Calu3 (cell line): ENCODE data around the gene PSTPIP1. TPM values are rescaled to one million over a fixed set of nuclear protein-coding genes. Genes with fewer than 3 reads are reported as not detected.

Source experiments
- BruUV-seq: library from RNA; stranded (reverse); fragments of 400-500 nt; replicated peaks from 2 replicates; lab custom pipeline; 2021; lab: Mats Ljungman, UMichigan
- CTCF ChIA-PET: fragments of 300-600 bp; sonication (Branson Sonifier 250); formaldehyde crosslinking; loops from one replicate; lab custom pipeline; 2022; ENCODE audit warnings: antibody characterized with exemption; lab: Charles Lee
- DNase-seq: peaks from one replicate; pipeline ENCODE4 v3.0.0; 2022
- H3K27ac Mint-ChIP-seq: one replicate; pipeline ENCODE4 v1.8.0; 2022; ENCODE audit warnings: mixed read lengths; ENCODE audit not compliant: unreplicated experiment
- H3K27me3 Mint-ChIP-seq: one replicate; pipeline ENCODE4 v1.8.0; 2022; ENCODE audit warnings: mixed read lengths; ENCODE audit not compliant: unreplicated experiment
- H3K36me3 Mint-ChIP-seq: one replicate; pipeline ENCODE4 v1.8.0; 2022; ENCODE audit warnings: mild to moderate bottlenecking, moderate library complexity, mixed read lengths; ENCODE audit not compliant: insufficient read depth, unreplicated experiment
- H3K4me1 Mint-ChIP-seq: one replicate; pipeline ENCODE4 v1.8.0; 2022; ENCODE audit warnings: mild to moderate bottlenecking, low read depth, mixed read lengths; ENCODE audit not compliant: unreplicated experiment
- H3K4me3 Mint-ChIP-seq: one replicate; pipeline ENCODE4 v1.8.0; 2022; ENCODE audit warnings: mild to moderate bottlenecking, low read depth, moderate library complexity, mixed read lengths; ENCODE audit not compliant: unreplicated experiment
- H3K9me3 Mint-ChIP-seq: one replicate; pipeline ENCODE4 v1.8.0; 2022; ENCODE audit warnings: low read depth, mixed read lengths; ENCODE audit not compliant: unreplicated experiment
- intact Hi-C: fragments of 100-400 bp; cut with micrococcal nuclease; formaldehyde crosslinking; loops from one replicate; pipeline ENCODE4 v1.10.0; 2022; ENCODE audit not compliant: unreplicated experiment
- total RNA-seq: library from RNA; stranded (reverse); gene quantifications from 2 replicates; pipeline ENCODE4 v1.2.3, GENCODE V29; 2022
- TF ChIP-seq, protein P1 (sequence below): fragments of 200-600 bp; IDR thresholded peaks from one replicate; pipeline ENCODE4 v1.8.0; 2022; ENCODE audit warnings: antibody characterized with exemption; ENCODE audit not compliant: unreplicated experiment

PSTPIP1 gene
- total RNA-seq, 1 experiment from 2014 or later, result not detected

DNA sequence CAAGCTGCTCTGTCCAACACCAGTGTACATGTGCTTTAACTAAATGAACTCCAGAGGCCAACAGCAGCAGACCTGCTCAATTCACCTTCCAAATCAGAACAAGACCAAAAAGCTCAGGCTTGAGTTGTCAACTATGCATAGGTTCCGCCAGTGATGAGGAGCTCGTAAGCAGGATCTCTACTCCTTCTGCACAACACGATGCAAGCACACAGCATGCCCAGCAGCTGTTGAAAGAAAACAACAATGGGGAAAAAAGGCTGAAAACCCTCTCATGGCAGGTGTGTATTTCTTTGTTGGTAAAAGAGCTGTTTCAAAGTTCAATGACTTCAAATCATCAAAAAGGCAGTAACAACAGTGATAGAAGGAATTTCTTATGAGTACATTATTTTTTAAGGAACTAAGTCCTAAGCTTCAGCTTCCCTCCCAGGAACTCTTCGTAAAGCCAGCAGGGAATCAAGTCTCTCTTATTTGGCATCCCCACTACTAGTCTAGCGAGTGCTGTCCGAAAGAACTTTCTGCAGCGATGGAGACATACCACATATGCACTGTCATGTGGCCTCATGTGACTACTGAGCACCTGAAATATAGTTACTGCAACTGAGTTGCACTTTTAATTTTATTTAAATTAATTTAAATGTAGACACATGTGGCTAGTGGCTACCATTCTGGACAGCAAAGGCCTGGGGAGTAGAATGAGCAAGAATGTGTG lies 51.9 kb downstream of the PSTPIP1 start:
- peaks cover 6% of the 10 kb centered on the region for H3K4me1 Mint-ChIP-seq
- BruUV-seq, result no TSS peak
- no peaks in the 10 kb centered on the region for H3K27me3 Mint-ChIP-seq
- intact Hi-C loops, result no loop called here
- no peak for DNase-seq
- H3K4me3 Mint-ChIP-seq, result no peak overlapping the region
- H3K27ac Mint-ChIP-seq, result no peak overlapping the region
- no peaks in the 10 kb centered on the region for H3K9me3 Mint-ChIP-seq
- TF ChIP-seq, protein P1, sequence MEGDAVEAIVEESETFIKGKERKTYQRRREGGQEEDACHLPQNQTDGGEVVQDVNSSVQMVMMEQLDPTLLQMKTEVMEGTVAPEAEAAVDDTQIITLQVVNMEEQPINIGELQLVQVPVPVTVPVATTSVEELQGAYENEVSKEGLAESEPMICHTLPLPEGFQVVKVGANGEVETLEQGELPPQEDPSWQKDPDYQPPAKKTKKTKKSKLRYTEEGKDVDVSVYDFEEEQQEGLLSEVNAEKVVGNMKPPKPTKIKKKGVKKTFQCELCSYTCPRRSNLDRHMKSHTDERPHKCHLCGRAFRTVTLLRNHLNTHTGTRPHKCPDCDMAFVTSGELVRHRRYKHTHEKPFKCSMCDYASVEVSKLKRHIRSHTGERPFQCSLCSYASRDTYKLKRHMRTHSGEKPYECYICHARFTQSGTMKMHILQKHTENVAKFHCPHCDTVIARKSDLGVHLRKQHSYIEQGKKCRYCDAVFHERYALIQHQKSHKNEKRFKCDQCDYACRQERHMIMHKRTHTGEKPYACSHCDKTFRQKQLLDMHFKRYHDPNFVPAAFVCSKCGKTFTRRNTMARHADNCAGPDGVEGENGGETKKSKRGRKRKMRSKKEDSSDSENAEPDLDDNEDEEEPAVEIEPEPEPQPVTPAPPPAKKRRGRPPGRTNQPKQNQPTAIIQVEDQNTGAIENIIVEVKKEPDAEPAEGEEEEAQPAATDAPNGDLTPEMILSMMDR, result no peak
- H3K36me3 Mint-ChIP-seq, result peaks cover 40% of the 10 kb centered on the region
- CTCF ChIA-PET, result no interaction called here

GRCh38 chr15:77048135-77048876 lies 53.4 kb downstream of the PSTPIP1 start:
- H3K36me3 Mint-ChIP-seq, result peaks cover 44% of the 10 kb centered on the region
- CTCF ChIA-PET, result no interaction called here
- peaks cover 15% of the 10 kb centered on the region for H3K4me1 Mint-ChIP-seq
- no peak overlapping the region for H3K4me3 Mint-ChIP-seq
- TF ChIP-seq, protein P1, result no peak
- intact Hi-C loops, result no loop called here
- H3K9me3 Mint-ChIP-seq, result no peaks in the 10 kb centered on the region
- BruUV-seq, result no TSS peak
- H3K27ac Mint-ChIP-seq, result no peak overlapping the region
- H3K27me3 Mint-ChIP-seq, result no peaks in the 10 kb centered on the region
- DNase-seq, result no peak

GRCh38 chr15:77052556-77052955 lies 57.6 kb downstream of the PSTPIP1 start:
- H3K9me3 Mint-ChIP-seq, result no peaks in the 10 kb centered on the region
- intact Hi-C loops, result no loop called here
- H3K4me1 Mint-ChIP-seq, result peaks cover 28% of the 10 kb centered on the region
- DNase-seq, result no peak
- H3K27ac Mint-ChIP-seq, result peak overlapping the region; percentile 33
- BruUV-seq, result no TSS peak
- TF ChIP-seq, protein P1, result no peak
- H3K4me3 Mint-ChIP-seq, result peak overlapping the region; percentile 21
- H3K36me3 Mint-ChIP-seq, result peaks cover 41% of the 10 kb centered on the region
- CTCF ChIA-PET, result interaction anchor here (1.3 kb wide), 1 partner anchor 98 kb away, joined by 4 read pairs; no protein-coding TSS in a partner anchor
- no peaks in the 10 kb centered on the region for H3K27me3 Mint-ChIP-seq

DNA sequence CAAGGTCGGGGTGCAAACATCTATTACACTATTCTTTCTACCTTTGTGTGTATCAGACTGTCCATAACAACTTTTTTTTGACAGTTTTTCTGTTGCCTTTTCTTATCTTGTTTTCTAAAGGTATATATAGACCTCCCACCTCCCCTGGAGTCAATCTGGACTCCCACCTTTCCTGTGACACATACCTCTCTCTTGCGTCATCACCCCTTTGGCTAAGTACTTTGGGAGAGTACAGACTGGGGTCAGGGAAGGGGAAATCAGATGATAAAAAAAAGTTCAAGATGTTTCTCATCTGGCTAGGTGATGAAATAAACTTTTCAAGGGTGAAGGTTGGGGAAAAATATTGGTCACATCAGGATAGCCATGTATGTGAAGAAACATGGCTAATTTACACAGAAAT lies 58.8 kb downstream of the PSTPIP1 start:
- Mint-ChIP-seq H3K36me3 (peaks cover 44% of the 10 kb centered on the region), H3K9me3 (no peaks in the 10 kb centered on the region), H3K27ac (peak overlapping the region; percentile 29), H3K4me3 (no peak overlapping the region), H3K4me1 (peaks cover 39% of the 10 kb centered on the region), H3K27me3 (no peaks in the 10 kb centered on the region)
- intact Hi-C loops, result no loop called here
- CTCF ChIA-PET, result no interaction called here
- no TSS peak for BruUV-seq
- no peak for DNase-seq
- TF ChIP-seq, protein P1, result no peak
